ENCODE results near the gene CHD6.

DNA sequence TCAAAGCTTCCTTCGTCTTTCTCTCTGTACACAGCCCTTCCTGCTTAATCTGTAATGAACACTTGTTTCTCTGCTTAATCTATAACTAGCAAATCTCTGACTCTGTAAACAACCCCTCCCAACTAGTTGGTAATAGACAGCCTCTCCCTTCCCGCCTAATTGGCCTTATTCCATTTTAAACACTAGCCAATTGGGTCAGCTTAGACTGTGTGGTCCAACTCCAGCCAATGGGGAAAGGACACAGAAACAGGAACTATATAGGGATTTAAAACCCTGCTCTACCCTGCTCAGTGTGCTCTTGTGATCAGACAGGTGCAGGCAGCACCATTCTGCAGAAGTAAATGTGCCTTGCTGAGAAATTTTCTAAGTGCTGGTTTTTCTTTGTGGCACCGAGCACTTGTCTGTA, 18.5 kb downstream of the CHD6 start:
- TF ChIP-seq, protein P1, sequence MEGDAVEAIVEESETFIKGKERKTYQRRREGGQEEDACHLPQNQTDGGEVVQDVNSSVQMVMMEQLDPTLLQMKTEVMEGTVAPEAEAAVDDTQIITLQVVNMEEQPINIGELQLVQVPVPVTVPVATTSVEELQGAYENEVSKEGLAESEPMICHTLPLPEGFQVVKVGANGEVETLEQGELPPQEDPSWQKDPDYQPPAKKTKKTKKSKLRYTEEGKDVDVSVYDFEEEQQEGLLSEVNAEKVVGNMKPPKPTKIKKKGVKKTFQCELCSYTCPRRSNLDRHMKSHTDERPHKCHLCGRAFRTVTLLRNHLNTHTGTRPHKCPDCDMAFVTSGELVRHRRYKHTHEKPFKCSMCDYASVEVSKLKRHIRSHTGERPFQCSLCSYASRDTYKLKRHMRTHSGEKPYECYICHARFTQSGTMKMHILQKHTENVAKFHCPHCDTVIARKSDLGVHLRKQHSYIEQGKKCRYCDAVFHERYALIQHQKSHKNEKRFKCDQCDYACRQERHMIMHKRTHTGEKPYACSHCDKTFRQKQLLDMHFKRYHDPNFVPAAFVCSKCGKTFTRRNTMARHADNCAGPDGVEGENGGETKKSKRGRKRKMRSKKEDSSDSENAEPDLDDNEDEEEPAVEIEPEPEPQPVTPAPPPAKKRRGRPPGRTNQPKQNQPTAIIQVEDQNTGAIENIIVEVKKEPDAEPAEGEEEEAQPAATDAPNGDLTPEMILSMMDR (conservative IDR thresholded peaks at IDR 0.05; ENCODE audit: low read depth, low read length): no peak
- TF ChIP-seq EZH2 (IDR thresholded peaks at IDR 0.05; ENCODE audit: borderline replicate concordance, low read depth, low read length, poor library complexity, severe bottlenecking): no peak

Measured in A673 (cell line).